ENCODE results near the gene MZT1. TPM values are rescaled to one million over a fixed set of nuclear protein-coding genes. Genes with fewer than 3 reads are reported as not detected.

MZT1 gene, protein sequence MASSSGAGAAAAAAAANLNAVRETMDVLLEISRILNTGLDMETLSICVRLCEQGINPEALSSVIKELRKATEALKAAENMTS
- total RNA-seq = 10 to 100 TPM; 13.7 to 14.3 TPM

DNA sequence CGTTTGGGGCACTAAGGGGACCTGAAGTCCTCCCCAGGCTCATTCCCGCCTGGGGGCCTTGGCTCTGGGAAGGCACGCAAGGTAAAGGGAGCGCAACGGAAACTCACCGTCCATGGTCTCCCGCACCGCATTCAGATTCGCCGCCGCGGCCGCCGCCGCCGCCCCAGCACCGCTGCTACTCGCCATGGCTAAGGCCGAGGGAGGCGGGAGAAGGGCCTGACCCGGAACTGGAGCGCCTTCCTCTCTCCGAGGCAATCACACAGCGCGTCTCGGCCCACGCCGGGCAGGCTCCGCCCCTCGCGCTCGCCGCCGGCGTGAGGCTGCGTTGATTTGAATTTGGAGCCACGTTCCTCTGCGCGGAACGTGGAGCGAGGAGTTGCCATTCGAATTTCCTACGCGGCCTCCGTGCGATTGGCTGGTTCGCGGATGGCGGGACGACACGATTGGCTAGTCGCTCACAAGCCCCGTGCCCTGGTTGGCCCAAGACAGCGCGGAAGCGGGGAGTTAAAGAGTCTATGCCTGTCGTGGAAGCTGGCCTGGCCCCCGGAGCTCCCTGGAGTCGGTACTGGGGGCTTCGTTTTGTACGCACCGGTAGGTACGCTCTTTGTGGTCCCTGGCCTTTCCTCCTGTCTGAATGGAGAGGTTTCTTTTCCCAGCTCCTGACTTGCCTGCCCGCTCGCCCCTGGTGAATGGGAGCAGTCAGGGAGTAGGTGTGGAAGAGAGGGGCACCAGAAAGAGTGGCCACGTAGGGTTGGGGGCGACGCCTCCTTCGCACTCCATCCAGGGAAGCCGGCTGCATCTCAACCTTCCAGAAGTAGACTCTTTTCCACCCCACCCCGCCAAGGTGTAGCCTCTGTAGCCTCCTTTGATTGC, at the start of gene MZT1, which contains the start of gene BORA:
MZT1 (minus strand) TSS at position 213 of the 873 bp plus-strand sequence; CDS start at position 186, 27 bp downstream.
BORA (plus strand) TSS at position 507 of the 873 bp plus-strand sequence. CDS start 1,018 bp downstream, outside the sequence.

Other genes with a start within 250 kb of the MZT1 start
- gene BORA, start 294 bp upstream of the MZT1 start, total RNA-seq = 10 to 100 TPM; 20.3 to 23.3 TPM
- 10 to 100 TPM; 32.3 to 33.4 TPM for gene DIS3, start 54.3 kb upstream of the MZT1 start, total RNA-seq
- 10 to 100 TPM; 23.3 to 27.3 TPM for gene PIBF1, start 54.5 kb upstream of the MZT1 start, total RNA-seq

Data from activated naive CD4-positive, alpha-beta T cell treated with anti-CD3 and anti-CD28 coated beads, Interleukin-2, amount 10 ng/mL, durations not matched to agents 5 hours and 36 hours (primary cell).